Fibroblast of upper back skin (primary cell): Measurements from ENCODE around the gene FXR2.

Experiments used
- DNase-seq: peaks from one replicate; pipeline ENCODE4 v3.0.0-alpha.2; 2013

Gene FXR2

GRCh38 chr17:7544911-7545310 lies 69.8 kb downstream of the FXR2 start:
- no peak for DNase-seq
